ENCODE data around the gene ZSCAN9. TPM values are rescaled to one million over a fixed set of nuclear protein-coding genes. Genes with fewer than 3 reads are reported as not detected.

ZSCAN9 gene
- polyA plus RNA-seq, 2 donors: 4.4 to 5.5 TPM

DNA sequence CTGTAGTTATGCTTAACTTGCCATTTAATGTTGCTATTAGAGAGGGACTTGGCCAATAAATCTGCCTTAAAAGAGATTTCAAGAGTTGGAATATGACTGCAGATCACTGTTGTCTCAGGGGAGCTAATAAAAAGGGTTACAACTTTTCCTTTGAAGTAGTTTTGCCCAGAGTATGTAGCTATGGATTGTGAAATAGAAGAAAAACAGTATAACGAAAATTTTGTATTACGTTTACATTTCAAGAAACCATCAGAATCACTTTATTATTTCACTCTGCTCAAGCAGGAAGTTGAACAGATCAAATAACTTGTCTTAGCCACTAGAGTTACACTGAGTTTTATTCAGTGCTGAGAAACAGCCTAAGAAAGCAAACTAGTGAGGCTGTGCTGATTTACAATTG lies 38.8 kb downstream of the ZSCAN9 start:
- Histone ChIP-seq H3K27me3 (ENCODE audit: control insufficient read depth in 1 of 2, insufficient read depth in 2 of 2, low read length in 2 of 2) (no peaks in the 10 kb centered on the region), H3K36me3 (ENCODE audit: control insufficient read depth in 2 of 2, insufficient read depth in 2 of 2, low read length in 1 of 2) (no peaks in the 10 kb centered on the region), H3K4me3 (ENCODE audit: low read depth in 1 of 2, low read length in 2 of 2) (no peak overlapping the region), H3K9me3 (ENCODE audit: control insufficient read depth in 2 of 2, insufficient read depth in 1 of 2, low read depth in 1 of 2, low read length in 1 of 2) (peaks cover 0 to 13% of the 10 kb centered on the region in 2 donors), H3K4me1 (ENCODE audit: control insufficient read depth in 2 of 2, insufficient read depth in 2 of 2, low read length in 1 of 2) (peaks cover 0 to 5% of the 10 kb centered on the region in 2 donors), H3K27ac (ENCODE audit: low read depth in 2 of 2, low read length in 1 of 2) (no peak overlapping the region)
- 58% methylated on average over 2 of the region's 2 CpGs for WGBS, 2 donors

DNA sequence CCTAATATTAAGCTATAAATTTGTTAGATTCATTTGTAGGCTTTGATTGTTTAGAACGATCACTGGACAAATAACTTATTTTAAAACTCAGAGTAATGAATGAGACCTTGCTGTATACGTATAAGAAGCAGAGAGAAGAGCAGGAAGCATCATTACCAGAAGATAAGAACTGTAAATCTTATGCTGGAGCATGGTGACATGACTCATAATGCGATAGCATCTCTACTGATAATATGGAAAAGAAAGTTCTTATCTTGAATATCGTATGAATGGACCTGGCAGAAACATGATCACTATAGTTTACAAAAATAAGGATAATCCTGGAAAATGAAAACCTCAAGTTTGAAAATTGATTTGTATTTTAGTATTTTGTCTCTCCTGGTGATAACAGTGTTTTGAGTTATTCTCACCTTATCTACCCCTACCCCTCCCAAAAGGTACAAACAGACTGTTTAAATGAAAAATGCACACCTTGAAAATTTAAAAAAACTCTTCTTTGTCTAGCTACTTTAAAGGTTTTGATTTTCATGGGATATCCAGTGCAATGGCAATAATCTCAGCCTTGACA lies 39.8 kb downstream of the ZSCAN9 start:
- Histone ChIP-seq H3K4me1 (ENCODE audit: control insufficient read depth in 2 of 2, insufficient read depth in 2 of 2, low read length in 1 of 2) (no peaks in the 10 kb centered on the region), H3K27ac (ENCODE audit: low read depth in 2 of 2, low read length in 1 of 2) (no peak overlapping the region), H3K4me3 (ENCODE audit: low read depth in 1 of 2, low read length in 2 of 2) (no peak overlapping the region), H3K36me3 (ENCODE audit: control insufficient read depth in 2 of 2, insufficient read depth in 2 of 2, low read length in 1 of 2) (no peaks in the 10 kb centered on the region), H3K27me3 (ENCODE audit: control insufficient read depth in 1 of 2, insufficient read depth in 2 of 2, low read length in 2 of 2) (no peaks in the 10 kb centered on the region), H3K9me3 (ENCODE audit: control insufficient read depth in 2 of 2, insufficient read depth in 1 of 2, low read depth in 1 of 2, low read length in 1 of 2) (peaks cover 0 to 6% of the 10 kb centered on the region in 2 donors)
- WGBS, 2 donors: 54 to 67% methylated on average over 4 of the region's 4 CpGs

DNA sequence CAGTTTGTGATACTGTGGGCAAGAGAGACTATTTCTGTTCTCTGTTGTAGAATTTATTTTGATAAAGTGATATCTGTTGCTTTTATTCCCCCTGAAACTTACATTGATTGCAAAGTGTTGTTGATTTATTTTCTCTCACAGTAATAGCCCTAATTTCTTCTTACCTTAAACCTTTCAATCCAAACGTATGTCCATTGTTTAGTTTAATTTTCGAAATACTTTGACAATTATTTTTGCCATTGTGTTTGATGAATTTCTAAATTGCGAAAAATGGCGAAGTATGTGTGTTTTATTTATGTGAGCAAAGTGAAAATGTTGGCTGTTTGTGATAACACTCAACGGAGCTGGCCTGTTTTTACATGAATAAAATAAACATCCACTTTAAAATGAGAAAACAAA lies 41.5 kb downstream of the ZSCAN9 start:
- Histone ChIP-seq H3K27ac (ENCODE audit: low read depth in 2 of 2, low read length in 1 of 2) (no peak overlapping the region), H3K4me3 (ENCODE audit: low read depth in 1 of 2, low read length in 2 of 2) (peak overlapping the region in 1 of 2 donors; percentile 76), H3K27me3 (ENCODE audit: control insufficient read depth in 1 of 2, insufficient read depth in 2 of 2, low read length in 2 of 2) (no peaks in the 10 kb centered on the region), H3K9me3 (ENCODE audit: control insufficient read depth in 2 of 2, insufficient read depth in 1 of 2, low read depth in 1 of 2, low read length in 1 of 2) (peaks cover 0 to 3% of the 10 kb centered on the region in 2 donors), H3K36me3 (ENCODE audit: control insufficient read depth in 2 of 2, insufficient read depth in 2 of 2, low read length in 1 of 2) (no peaks in the 10 kb centered on the region), H3K4me1 (ENCODE audit: control insufficient read depth in 2 of 2, insufficient read depth in 2 of 2, low read length in 1 of 2) (no peaks in the 10 kb centered on the region)
- 7 to 8% methylated on average over 5 of the region's 5 CpGs for WGBS, 2 donors

- Histone ChIP-seq H3K4me1 (ENCODE audit: control insufficient read depth in 2 of 2, insufficient read depth in 2 of 2, low read length in 1 of 2) (no peaks in the 10 kb centered on the region), H3K4me3 (ENCODE audit: low read depth in 1 of 2, low read length in 2 of 2) (peak within 1 kb of the TSS; percentile 76 to 88), H3K27ac (ENCODE audit: low read depth in 2 of 2, low read length in 1 of 2) (peak within 1 kb of the TSS; percentile 80 to 91), H3K9me3 (ENCODE audit: control insufficient read depth in 2 of 2, insufficient read depth in 1 of 2, low read depth in 1 of 2, low read length in 1 of 2) (no peaks in the 10 kb centered on the region), H3K36me3 (ENCODE audit: control insufficient read depth in 2 of 2, insufficient read depth in 2 of 2, low read length in 1 of 2) (peaks cover 0 to 3% of the 10 kb centered on the region in 2 donors), H3K27me3 (ENCODE audit: control insufficient read depth in 1 of 2, insufficient read depth in 2 of 2, low read length in 2 of 2) (no peaks in the 10 kb centered on the region)
- WGBS, 2 donors: 0 to 1% methylated on average over 32 of the region's 32 CpGs
Measured at GRCh38 chr6:28266962-28267694, 42.1 kb downstream of the ZSCAN9 start, which contains the start of gene ZSCAN26. Gene ZSCAN26 (plus strand): TSS chr6:28267143. CDS start chr6:28271920, 4,777 bp downstream.

DNA sequence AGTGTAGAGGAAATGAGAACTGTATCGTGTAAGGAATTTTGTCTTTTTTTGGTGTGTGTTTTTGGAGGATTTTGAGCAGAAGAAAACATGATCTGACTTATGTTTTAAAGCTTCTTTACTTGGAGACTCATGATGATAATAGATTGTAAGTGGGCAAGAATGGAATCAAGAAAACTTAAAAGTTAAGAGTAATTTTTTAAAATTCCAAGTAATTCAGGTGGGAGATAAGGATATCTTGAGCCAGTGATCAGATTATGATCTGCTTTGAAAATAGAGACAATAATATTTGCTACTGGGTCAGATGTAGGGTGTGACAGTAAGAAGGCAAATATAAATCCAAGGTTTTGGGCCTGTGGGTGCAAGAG lies 42.6 kb downstream of the ZSCAN9 start:
- Histone ChIP-seq H3K9me3 (ENCODE audit: control insufficient read depth in 2 of 2, insufficient read depth in 1 of 2, low read depth in 1 of 2, low read length in 1 of 2) (no peaks in the 10 kb centered on the region), H3K27me3 (ENCODE audit: control insufficient read depth in 1 of 2, insufficient read depth in 2 of 2, low read length in 2 of 2) (no peaks in the 10 kb centered on the region), H3K4me1 (ENCODE audit: control insufficient read depth in 2 of 2, insufficient read depth in 2 of 2, low read length in 1 of 2) (no peaks in the 10 kb centered on the region), H3K27ac (ENCODE audit: low read depth in 2 of 2, low read length in 1 of 2) (no peak overlapping the region), H3K36me3 (ENCODE audit: control insufficient read depth in 2 of 2, insufficient read depth in 2 of 2, low read length in 1 of 2) (peaks cover 0 to 4% of the 10 kb centered on the region in 2 donors), H3K4me3 (ENCODE audit: low read depth in 1 of 2, low read length in 2 of 2) (peak overlapping the region; percentile 76 to 88)
- 1 to 2% methylated on average over 1 of the region's 1 CpG for WGBS, 2 donors

DNA sequence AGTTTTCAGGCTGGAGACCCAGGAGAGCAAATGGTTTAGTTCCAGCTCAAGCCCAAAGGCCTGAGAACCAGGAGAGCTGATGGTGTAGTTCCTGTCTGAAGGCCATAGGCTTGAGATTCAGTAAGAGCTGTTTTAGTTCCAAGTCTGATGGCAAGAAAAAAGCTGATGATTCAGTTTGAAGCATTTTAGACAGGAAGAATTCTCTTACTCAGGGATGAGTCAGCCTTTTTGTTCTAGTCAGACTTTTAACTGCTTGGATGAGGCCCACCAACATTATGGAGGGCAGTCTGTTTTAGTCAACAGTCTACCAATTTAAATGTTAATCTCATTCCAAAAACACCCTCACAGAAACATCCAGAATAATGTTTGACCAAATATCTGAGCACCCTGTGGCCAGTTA lies 44.4 kb downstream of the ZSCAN9 start:
- H3K9me3 ChIP-seq (ENCODE audit: control insufficient read depth in 2 of 2, insufficient read depth in 1 of 2, low read depth in 1 of 2, low read length in 1 of 2): no peaks in the 10 kb centered on the region
- H3K4me3 ChIP-seq (ENCODE audit: low read depth in 1 of 2, low read length in 2 of 2): no peak overlapping the region
- H3K27ac ChIP-seq (ENCODE audit: low read depth in 2 of 2, low read length in 1 of 2): no peak overlapping the region
- H3K36me3 ChIP-seq (ENCODE audit: control insufficient read depth in 2 of 2, insufficient read depth in 2 of 2, low read length in 1 of 2): peaks cover 0 to 5% of the 10 kb centered on the region in 2 donors
- H3K4me1 ChIP-seq (ENCODE audit: control insufficient read depth in 2 of 2, insufficient read depth in 2 of 2, low read length in 1 of 2): no peaks in the 10 kb centered on the region
- no peaks in the 10 kb centered on the region for H3K27me3 ChIP-seq (ENCODE audit: control insufficient read depth in 1 of 2, insufficient read depth in 2 of 2, low read length in 2 of 2)

- Histone ChIP-seq H3K4me1 (ENCODE audit: control insufficient read depth in 2 of 2, insufficient read depth in 2 of 2, low read length in 1 of 2) (no peaks in the 10 kb centered on the region), H3K36me3 (ENCODE audit: control insufficient read depth in 2 of 2, insufficient read depth in 2 of 2, low read length in 1 of 2) (peaks cover 2 to 14% of the 10 kb centered on the region in 2 donors), H3K9me3 (ENCODE audit: control insufficient read depth in 2 of 2, insufficient read depth in 1 of 2, low read depth in 1 of 2, low read length in 1 of 2) (no peaks in the 10 kb centered on the region), H3K27ac (ENCODE audit: low read depth in 2 of 2, low read length in 1 of 2) (no peak overlapping the region), H3K4me3 (ENCODE audit: low read depth in 1 of 2, low read length in 2 of 2) (no peak overlapping the region), H3K27me3 (ENCODE audit: control insufficient read depth in 1 of 2, insufficient read depth in 2 of 2, low read length in 2 of 2) (no peaks in the 10 kb centered on the region)
Measured at GRCh38 chr6:28274888-28275287, 49.8 kb downstream of the ZSCAN9 start.

DNA sequence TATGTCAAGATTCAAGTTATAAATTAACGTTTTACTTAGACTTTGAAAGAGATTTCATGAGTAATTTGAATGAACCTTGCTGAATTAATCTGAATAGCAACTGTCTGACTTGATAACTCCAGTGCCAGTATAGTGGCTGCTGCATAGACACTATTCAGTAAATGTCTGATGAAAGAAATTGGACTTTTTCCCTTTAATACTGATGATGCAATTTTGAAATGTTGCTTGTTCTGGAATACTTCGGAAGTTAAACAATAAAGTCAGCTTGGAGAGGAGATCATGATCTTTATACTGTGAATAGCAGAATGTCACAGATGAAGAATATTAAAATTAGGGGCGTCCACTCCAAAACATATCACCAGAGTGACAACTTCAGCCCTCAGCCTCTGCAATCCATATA lies 52.7 kb downstream of the ZSCAN9 start:
- Histone ChIP-seq H3K4me1 (ENCODE audit: control insufficient read depth in 2 of 2, insufficient read depth in 2 of 2, low read length in 1 of 2) (no peaks in the 10 kb centered on the region), H3K36me3 (ENCODE audit: control insufficient read depth in 2 of 2, insufficient read depth in 2 of 2, low read length in 1 of 2) (peaks cover 2 to 9% of the 10 kb centered on the region in 2 donors), H3K27me3 (ENCODE audit: control insufficient read depth in 1 of 2, insufficient read depth in 2 of 2, low read length in 2 of 2) (no peaks in the 10 kb centered on the region), H3K9me3 (ENCODE audit: control insufficient read depth in 2 of 2, insufficient read depth in 1 of 2, low read depth in 1 of 2, low read length in 1 of 2) (no peaks in the 10 kb centered on the region), H3K27ac (ENCODE audit: low read depth in 2 of 2, low read length in 1 of 2) (no peak overlapping the region), H3K4me3 (ENCODE audit: low read depth in 1 of 2, low read length in 2 of 2) (no peak overlapping the region)
- WGBS, 2 donors: 69 to 72% methylated on average over 3 of the region's 3 CpGs

- Histone ChIP-seq H3K36me3 (ENCODE audit: control insufficient read depth in 2 of 2, insufficient read depth in 2 of 2, low read length in 1 of 2) (peaks cover 0 to 9% of the 10 kb centered on the region in 2 donors), H3K4me1 (ENCODE audit: control insufficient read depth in 2 of 2, insufficient read depth in 2 of 2, low read length in 1 of 2) (no peaks in the 10 kb centered on the region), H3K27ac (ENCODE audit: low read depth in 2 of 2, low read length in 1 of 2) (no peak overlapping the region), H3K9me3 (ENCODE audit: control insufficient read depth in 2 of 2, insufficient read depth in 1 of 2, low read depth in 1 of 2, low read length in 1 of 2) (peaks cover 0 to 3% of the 10 kb centered on the region in 2 donors), H3K4me3 (ENCODE audit: low read depth in 1 of 2, low read length in 2 of 2) (peak overlapping the region in 1 of 2 donors; percentile 63), H3K27me3 (ENCODE audit: control insufficient read depth in 1 of 2, insufficient read depth in 2 of 2, low read length in 2 of 2) (no peaks in the 10 kb centered on the region)
- WGBS, 2 donors: 41 to 48% methylated on average over 3 of the region's 3 CpGs
Measured at GRCh38 chr6:28280595-28281287, 55.7 kb downstream of the ZSCAN9 start.

Measured in esophagus (tissue), 2 donors.